Activated gamma-delta T cell treated with anti-CD3 and anti-CD28 coated beads, Interleukin-2, amount 50 U/mL, for 16 hours (primary cell): ENCODE results near the gene SLC22A23.

Experiments
- DNase-seq: peaks from one replicate; pipeline ENCODE4 v3.0.0-alpha.2; 2020; ENCODE audit warnings: low read depth

Gene SLC22A23

GRCh38 chr6:3351829-3352524 lies 104.9 kb downstream of the SLC22A23 start:
- no peak for DNase-seq

GRCh38 chr6:3351105-3351676 lies 105.7 kb downstream of the SLC22A23 start:
- no peak for DNase-seq

- DNase-seq, result no peak
Measured at GRCh38 chr6:3350252-3350796, 106.5 kb downstream of the SLC22A23 start.

- no peak for DNase-seq
Measured at GRCh38 chr6:3349388-3350251, 107.2 kb downstream of the SLC22A23 start.

- DNase-seq, result no peak
Measured at GRCh38 chr6:3348821-3349220, 108.0 kb downstream of the SLC22A23 start.

- DNase-seq, result no peak
Measured at GRCh38 chr6:3347826-3348225, 109.0 kb downstream of the SLC22A23 start.

GRCh38 chr6:3347247-3347646 lies 109.6 kb downstream of the SLC22A23 start:
- no peak for DNase-seq

GRCh38 chr6:3346476-3346875 lies 110.4 kb downstream of the SLC22A23 start:
- DNase-seq, result no peak

- DNase-seq, result no peak
Measured at GRCh38 chr6:3345836-3346235, 111.0 kb downstream of the SLC22A23 start.

- DNase-seq, result no peak
Measured at GRCh38 chr6:3343089-3343883, 113.6 kb downstream of the SLC22A23 start.

- no peak for DNase-seq
Measured at GRCh38 chr6:3341467-3341866, 115.4 kb downstream of the SLC22A23 start.

- DNase-seq, result no peak
Measured at GRCh38 chr6:3340894-3341293, 116.0 kb downstream of the SLC22A23 start.

GRCh38 chr6:3340358-3340802 lies 116.5 kb downstream of the SLC22A23 start:
- no peak for DNase-seq

- no peak for DNase-seq
Measured at GRCh38 chr6:3339811-3340210, 117.0 kb downstream of the SLC22A23 start.

- no peak for DNase-seq
Measured at GRCh38 chr6:3337521-3338350, 119.1 kb downstream of the SLC22A23 start.

- no peak for DNase-seq
Measured at GRCh38 chr6:3336859-3337515, 119.9 kb downstream of the SLC22A23 start.

GRCh38 chr6:3336066-3336786 lies 120.6 kb downstream of the SLC22A23 start:
- DNase-seq, result no peak

GRCh38 chr6:3335169-3335568 lies 121.7 kb downstream of the SLC22A23 start:
- no peak for DNase-seq

- no peak for DNase-seq
Measured at GRCh38 chr6:3334555-3334954, 122.3 kb downstream of the SLC22A23 start.

- DNase-seq, result no peak
Measured at GRCh38 chr6:3333263-3333662, 123.6 kb downstream of the SLC22A23 start.
